Retina (tissue), 1 donor: ENCODE data around the gene TMPRSS3.

Source experiments
- DNase-seq: peaks from one replicate; pipeline ENCODE4 v3.0.0-alpha.2; 2016

Gene TMPRSS3

GRCh38 chr21:42369821-42370220, 26.0 kb downstream of the TMPRSS3 start:
- DNase-seq = no peak

DNA sequence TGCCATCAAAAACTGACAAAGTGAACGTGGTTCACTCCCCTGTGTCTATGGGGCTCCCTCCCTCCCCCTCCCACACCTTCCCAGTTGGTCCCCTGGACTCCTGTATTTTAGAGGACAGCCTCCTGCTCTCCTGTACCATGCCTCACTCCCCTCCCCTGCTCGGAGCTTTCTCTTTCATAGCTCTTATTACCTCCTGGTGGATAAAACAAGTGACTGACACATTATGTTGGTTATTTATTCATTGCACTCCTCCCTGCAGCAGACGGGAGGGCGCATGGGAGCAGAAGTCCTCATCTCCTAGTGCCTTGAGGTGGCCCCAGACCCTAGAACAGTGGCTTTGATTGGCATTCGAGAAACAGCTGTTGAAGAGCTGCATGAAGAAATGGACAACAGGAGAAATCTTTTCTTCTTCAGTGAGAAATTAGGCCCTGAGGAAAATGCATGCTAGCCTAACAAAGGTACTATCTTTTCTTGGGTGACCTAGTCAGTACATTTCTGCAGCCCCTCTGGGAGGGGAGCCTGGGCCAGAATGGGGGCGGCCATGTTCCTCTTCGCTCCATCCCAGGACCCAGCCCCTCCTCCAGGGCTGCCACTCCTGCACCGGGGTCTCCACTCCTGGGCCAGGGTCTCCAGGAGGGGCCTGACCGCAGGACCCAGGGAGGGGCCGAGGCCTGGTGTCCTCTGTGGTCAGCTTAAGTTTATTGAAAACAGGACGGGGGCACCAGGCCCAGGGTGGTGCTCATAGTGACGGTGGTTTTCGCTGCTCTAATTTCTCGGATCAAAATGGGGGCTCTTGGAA, 28.3 kb downstream of the TMPRSS3 start:
- DNase-seq = no peak

DNA sequence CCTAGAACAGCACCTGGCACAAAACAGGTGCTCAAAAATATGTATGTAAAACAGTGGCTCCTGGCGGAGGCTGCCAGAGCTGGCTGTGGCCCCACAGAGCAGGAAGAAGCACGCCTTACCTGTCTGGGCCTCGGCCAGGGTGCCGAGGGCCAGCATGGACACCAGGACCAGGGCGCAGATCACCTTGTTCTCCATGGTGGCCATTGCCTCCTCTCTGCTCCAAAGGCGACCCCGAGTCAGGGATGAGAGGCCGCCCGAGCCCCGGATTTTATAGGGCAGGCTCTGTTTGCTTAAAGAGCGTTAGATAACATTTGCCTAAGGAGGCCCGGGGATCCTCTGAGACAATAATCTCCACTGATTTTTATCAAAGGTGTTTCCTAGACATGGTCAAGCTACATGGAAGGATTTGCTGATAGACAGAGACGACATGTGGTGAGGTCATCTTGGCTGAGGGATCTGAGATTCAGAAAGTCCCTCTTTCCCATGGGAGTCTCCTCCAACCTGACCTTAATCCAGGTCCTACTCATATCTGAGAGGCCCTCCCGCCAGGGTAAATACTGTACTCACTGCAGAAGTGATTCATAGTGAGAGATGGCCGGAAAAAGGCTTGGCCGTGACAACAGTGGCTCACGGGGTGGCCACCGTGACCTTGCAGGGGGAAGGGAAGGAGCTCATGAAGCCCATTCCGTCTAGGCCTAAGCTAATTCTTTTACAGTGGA, 29.4 kb downstream of the TMPRSS3 start, which contains the start of gene TFF1:
Gene TFF1 (minus strand): TSS at position 244 of the 719 bp plus-strand sequence. CDS start 40 bp downstream, at position 204.
- no peak for DNase-seq

DNA sequence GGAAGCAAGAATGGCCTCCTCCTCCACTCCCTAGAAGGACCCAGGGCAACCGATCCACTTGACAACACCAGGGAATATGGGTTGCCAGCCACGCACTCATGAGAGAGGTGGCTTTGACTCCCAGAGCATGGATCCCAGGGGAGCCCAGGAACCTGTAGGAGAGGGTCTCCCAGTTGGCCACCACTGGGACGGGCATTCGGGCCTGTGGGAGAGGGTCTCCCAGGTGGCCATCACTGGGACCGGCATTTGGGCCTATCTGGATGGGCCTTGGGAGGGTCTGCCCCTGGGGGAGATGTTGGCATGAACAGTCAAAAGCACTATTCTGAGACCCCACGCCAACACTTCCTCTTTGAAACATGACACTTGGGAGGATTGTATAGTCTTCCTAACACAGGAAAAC, 30.1 kb downstream of the TMPRSS3 start:
- no peak for DNase-seq

DNA sequence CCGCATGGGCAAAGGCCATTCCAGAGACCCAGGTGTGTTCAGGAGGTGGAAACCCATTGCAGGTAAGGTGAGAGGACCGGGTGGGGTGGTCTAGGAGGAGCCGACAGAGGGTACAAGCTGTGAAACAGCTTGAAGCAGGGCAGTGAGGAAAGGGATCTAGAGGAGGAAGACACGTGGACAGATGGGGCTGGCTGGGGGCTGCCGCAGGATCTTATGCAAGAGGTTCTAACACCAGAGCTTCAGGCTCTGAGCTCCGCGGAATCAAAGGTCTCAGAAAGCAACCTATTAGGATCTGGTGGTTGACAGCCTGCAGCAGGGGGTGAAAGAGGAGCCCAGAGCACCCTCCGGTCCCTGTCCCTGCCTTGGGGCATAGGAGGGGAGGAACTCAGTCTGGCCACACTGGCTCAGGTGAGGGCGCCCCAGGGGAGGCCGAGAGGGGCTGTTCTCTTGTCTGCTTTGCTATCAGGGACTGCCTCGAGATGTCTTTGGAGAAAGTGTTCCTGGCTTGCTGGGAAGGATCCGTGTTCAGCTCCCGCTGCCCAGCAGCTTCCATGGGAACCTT, 31.5 kb downstream of the TMPRSS3 start:
- no peak for DNase-seq

GRCh38 chr21:42363312-42363711, 32.5 kb downstream of the TMPRSS3 start:
- no peak for DNase-seq

GRCh38 chr21:42362700-42363099, 33.2 kb downstream of the TMPRSS3 start:
- no peak for DNase-seq

DNA sequence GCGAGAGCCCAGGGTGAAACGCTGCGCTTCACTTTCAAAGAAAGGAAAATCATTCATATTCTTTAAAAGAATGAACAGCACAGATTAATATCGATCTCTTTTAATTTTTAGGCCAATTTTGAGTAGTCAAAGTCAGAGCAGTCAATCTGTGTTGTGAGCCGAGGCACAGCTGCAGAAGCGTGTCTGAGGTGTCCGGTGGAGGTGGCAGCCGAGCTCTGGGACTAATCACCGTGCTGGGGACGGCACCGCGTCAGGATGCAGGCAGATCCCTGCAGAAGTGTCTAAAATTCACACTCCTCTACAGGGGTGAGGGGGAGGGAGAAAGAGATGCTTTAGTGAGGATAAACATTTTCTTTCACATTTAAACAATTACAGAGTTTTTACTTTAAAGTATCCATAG, 33.7 kb downstream of the TMPRSS3 start:
- no peak for DNase-seq

GRCh38 chr21:42361286-42361685, 34.6 kb downstream of the TMPRSS3 start:
- no peak for DNase-seq

DNA sequence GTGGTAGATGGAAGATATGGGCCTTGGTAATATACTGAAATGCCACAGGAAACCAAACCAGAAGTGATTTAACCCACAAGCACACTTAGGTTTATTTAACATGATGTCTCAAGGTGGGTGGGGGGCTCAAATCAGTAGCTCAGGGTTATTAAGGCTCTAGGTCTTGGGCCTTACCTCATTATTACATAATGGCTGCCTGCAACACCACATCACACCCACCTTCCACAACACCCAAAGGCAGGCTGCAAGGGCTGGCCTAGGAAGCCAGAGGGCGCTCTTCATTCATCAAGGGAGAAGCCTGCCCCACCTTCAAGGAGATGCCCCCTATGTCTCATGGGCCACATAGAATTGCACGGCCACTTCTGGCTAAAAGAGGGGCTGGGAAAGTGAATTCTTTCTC, 35.5 kb downstream of the TMPRSS3 start:
- DNase-seq = no peak

- DNase-seq = no peak
These were observed 36.9 kb downstream of the TMPRSS3 start for GRCh38 chr21:42358937-42359336.

DNA sequence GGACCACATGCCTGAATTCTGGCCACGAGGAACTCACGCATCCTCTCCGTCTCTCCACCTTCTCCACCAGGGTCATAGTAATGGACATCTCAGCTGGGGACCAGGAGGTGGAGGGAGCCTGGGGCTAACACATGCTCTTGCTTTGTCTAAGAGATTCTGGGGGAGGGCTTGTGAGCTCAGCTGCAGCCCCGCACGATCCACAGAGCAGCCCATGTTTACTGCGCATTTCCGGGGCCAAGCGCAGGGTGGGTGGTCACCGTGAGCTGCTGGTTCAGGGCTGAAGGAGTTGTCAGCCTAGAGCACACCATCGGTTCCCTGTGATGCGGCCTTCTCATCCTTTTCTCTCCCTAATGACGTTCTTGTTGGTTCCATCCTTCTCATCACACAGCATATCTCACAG, 37.6 kb downstream of the TMPRSS3 start:
- DNase-seq = no peak

GRCh38 chr21:42357307-42357706, 38.5 kb downstream of the TMPRSS3 start:
- DNase-seq = no peak

DNA sequence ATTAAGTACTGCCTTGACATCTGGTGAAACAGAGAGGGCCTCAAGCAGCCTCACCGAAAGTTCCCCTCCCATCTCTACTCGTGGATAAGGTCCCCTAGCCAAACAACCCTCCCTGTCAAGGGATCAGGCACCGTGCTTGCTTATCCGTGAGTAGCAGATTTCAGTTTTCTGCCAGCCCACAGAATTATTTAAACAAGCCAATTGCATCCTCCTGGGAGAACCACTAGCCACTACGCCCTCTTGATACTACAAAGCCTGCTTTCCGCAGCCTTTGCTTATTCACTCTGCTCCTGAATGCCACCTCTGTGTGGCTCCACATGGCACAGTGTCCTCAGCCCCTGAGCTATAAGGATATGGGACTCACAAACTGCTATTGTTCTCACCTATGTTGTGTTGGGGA, 39.2 kb downstream of the TMPRSS3 start:
- DNase-seq = no peak

DNA sequence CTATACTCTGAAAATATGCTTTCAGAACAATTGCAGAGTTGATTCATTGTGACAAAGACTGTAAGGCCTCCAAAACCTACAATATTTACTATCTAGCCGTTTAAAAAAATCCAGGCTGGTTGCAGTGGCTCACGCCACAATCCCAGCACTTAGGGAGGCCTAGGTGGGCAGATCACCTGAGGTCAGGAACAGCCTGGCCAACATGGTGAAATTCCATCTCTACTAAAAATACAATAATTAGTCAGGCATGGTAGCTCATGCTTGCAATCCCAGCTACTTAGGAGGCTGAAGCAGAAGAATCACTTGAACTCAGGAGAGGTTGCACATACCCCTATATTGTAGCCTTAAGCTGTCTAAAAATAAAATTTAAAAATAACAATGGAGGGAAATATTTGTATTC, 39.8 kb downstream of the TMPRSS3 start:
- DNase-seq = no peak

DNA sequence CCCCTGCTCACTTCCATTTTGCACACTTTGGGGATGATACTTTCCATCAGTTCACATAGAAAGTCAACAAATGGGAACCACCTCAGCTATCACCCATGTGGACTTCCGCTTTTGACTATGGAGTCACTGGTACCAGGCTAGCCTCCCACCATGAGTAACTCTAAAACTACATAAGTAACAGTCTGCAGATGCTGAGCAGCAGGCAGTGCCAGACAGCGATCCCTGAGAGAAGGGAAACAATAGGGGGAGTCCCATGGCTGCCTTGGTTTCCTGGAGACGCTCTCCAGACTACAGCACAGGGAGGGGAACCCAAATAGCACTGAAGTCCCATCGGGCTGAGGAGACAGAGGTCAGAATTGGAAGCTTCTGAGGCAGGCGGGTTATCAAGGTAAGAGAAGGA, 42.2 kb downstream of the TMPRSS3 start:
- DNase-seq = no peak

- DNase-seq = no peak
These were observed 43.3 kb downstream of the TMPRSS3 start for GRCh38 chr21:42352441-42353095.

- DNase-seq = no peak
These were observed 44.0 kb downstream of the TMPRSS3 start for GRCh38 chr21:42351626-42352440.

- DNase-seq = no peak
These were observed 44.9 kb downstream of the TMPRSS3 start, which contains the start of gene TFF2 for GRCh38 chr21:42350927-42351426. TFF2 (minus strand) TSS chr21:42350994; CDS start chr21:42350957, 37 bp downstream.

- no peak for DNase-seq
These were observed 45.4 kb downstream of the TMPRSS3 start for GRCh38 chr21:42350318-42350910.

- no peak for DNase-seq
These were observed 46.2 kb downstream of the TMPRSS3 start for GRCh38 chr21:42349420-42350317.
